ENCODE results near the gene RSPH9. TPM values are rescaled to one million over a fixed set of nuclear protein-coding genes. Genes with fewer than 3 reads are reported as not detected.

The RSPH9 gene
- total RNA-seq, 1 donor from 2014 or later: 0.34 TPM

DNA sequence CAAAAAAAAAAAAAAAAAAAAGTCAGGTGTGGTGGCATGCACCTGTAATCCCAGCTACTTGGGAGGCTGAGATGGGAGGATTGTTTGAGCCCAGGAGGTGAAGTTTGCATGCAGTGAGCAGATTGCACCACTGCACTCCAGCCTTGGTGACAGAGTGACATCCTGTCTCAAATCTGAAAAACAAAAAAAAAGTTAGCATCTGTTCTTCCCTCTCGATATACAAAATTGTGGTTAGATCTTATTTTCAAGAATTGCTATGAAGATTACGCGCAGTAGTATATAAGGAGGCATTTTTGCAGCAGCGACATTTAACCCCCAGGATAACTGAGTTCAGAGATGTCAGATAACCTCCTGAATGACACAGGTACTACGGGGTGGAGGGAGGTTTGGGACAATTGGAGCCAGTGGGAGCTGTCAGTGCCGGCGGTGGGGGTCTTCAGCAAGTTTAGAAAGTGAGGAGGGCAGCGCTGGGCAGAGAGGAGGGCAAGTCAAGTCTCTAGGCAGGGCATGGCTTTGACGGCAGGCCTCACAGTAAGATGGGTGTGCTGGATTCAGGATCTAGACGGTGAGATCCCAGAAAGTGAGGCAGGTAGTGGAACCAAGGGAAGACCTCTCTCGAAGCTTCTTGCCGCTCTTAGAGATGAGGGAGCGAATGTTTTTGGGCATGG is 68.9 kb downstream of the RSPH9 start:
- DNase-seq: no peak

DNA sequence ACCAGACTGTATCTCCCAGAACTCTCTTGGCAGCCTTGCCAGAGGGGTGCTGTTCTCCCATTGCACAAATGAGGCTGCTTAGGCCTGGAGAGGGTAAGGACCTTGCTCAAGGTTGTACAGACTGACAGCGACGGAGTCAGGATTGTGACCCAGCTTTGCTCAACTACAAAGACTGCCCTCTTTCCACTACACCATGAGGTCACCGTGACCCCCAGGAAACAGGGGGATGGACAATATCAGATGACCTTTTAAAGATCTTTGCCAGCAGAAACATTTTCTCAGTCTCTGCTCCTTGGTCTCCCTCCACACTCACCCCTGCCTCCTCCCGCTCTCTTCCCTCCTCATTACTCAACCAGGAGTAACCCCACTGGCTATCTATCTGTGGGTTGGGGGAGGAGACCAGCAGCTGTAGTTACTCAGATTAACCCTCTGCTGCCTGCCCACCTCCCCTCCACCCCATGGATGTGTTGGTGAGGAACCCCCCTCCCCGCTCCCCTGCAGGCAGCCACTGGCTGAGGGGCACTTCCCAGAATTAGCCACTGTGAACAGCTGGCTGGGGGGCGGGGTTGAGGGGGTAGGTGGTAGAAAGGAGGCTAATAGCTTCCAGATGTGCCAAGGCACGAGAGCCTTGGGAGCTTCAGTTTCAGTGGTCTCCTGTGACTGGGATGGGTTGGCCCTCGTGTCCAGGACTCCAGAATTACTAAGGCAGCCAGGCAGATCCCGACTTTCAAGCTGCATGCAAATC is 69.6 kb downstream of the RSPH9 start:
- no peak for DNase-seq

DNA sequence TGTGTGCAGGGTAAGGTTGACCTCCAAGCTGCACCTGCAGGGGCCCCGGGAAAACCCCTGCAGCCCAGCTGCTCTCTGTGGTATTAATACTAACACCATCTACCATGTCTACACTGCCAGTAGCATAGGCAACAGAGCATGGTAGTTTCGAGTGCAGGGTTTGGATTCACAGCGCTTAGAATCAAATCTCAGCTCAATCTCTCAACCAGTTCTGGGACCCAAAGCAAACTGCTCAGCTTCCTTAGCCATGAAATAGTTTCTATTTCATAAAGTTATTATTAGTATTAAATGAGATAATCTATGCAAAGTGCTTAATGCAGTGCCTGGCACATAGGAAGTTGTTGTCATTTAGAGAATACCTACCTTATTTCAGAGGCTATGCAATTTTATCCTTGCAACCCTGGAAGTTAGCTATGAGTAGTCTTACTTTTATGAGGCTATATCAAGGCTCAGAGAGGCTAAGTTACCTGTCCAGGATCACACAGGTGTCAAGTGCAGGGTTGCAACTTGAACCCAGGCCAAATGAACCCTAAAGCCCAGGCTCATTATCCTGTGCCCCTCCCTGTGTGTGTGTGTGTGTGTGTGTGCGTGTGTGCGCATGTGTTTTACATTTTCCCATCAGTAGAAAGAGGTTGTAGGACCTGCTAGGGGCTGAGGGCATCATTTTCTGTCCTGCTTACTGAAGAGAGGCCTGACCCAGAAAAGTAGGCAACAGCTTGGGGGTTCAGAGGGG is 70.4 kb downstream of the RSPH9 start:
- no peak for DNase-seq

DNA sequence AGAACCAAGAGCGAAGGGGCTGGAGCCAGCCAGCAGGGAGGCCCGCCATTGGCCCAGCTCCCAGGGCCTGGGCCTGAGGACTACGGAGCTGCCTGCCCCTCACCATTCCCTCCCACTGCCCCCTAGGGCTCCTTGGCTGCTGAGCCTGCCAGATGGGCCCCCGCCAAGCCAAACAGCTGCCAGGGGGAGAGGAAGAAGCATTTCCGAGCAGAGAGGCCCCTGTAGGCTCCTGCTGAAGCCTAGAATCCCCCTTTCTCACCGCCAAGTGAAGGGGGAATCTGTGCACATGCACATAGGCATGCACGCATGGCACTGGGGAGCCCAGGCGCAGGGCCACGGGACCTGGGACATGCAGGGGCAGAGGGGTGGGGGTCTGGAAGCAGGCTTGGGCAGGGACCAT is 71.3 kb downstream of the RSPH9 start:
- peak; percentile 58 for DNase-seq

DNA sequence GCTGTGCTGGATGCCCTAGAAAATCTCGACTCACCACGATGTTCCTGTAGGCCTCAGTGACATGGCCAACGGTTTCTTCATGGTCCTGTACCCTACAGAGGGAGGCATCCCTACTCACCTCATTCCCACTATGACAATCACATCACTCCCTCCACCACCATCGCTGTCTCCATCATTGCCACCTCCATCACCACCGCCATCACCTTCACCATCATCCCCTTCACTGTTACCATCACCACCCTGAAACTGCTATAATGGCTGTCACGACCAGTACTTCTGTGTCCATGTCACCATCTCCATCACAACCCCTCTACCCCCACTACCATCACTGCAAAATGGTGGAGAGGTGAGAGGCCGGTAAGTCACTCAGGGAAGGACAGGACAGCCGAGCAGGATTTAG is 72.6 kb downstream of the RSPH9 start:
- no peak for DNase-seq

DNA sequence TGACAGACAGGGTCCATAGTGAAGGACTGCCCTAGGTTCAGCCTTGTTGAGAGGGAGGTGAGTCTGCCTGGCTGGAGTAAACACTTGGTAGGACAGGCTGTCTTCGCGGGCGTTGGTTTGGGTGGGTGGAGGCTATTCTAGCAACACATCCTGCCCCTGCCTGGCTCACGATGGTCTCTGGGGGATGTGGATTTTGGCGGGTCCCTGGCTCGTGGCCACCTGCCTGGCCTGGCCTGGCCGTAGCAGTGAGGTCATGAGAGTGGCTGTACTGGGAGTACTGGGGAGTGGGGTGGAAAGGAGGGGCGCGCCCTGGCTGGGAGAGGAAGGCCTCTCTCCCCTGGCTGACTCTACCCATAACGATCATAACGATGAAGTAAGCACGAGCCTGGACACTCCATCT is 73.0 kb downstream of the RSPH9 start:
- no peak for DNase-seq

DNA sequence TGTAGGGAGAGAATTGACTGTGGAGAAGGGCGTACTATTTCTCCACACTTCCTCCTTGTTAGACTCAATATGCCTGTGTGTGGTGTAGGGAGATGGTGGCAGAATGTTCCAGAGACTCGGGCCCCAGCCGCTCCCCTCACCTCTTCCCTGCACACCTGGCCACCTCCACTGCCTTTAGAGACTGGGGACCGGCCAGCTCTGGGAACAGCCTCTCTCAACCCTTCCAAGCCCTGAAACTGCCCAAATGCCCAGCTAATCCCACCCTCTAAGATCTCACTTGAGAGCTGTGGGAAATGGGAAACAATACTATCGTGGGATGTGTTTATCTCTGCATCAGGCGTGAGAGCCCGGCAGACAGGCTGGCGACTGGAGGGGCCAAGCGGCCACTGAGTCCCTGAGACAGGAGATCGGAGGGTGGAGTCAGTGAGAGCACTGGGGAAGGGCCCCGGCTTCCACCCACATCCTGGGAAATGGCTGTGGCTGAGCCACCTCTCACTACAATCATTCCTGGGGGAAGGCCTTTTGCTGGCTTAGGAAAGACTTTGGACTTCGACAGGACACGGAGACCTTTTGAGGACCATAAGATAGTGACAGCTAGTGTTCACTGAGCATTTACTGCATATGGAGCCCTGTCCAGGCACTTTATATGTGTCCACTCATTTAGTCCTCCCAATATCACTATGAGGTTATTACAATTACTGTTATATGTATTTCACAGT is 73.7 kb downstream of the RSPH9 start:
- peak; percentile 15 for DNase-seq

DNA sequence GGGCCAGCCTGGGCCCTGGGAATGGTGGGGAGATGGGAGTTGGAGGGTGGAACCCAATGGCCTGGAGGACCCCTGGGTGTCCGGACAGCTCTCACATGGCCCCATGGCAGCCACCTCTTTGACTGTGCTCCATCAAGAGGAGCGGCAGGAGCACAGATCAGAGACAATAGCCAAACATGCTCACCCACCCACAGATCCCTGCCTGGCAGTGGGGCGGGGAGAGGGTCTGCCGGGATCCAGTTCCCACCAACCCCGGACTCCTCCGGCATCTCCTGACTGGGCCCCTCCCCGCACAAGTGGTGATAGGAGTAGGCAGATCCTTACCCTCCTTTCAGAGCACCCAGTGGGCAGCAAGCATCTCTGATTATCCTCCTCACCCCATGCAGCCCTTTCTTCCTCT is 74.7 kb downstream of the RSPH9 start:
- DNase-seq: no peak

DNA sequence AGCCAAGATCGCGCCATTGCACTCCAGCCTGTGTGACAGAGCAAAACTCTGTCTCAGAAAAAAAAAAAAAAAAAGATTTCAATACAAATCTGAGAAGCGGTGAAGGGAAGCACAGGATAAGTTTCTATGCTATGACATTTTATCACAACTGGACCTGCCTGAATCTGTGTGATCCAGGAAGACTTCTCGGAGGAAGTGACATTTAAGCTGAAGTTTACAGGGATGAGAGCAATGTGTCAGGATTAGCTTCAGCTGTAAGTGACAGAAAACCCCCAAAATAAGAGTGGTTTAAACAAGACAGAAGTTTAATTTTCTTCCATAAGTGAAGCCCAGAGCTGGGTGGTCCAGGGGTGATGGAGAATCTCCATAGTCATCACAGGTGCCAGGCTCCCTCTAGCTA is 76.2 kb downstream of the RSPH9 start:
- DNase-seq: no peak

Other genes starting within 250 kb of the RSPH9 start
- gene ABCC10, start 217.5 kb upstream of the RSPH9 start, total RNA-seq: 19.2 and 22.0 TPM in 2 replicates
- gene DLK2, start 189.5 kb upstream of the RSPH9 start, total RNA-seq: 0.60 and 0.68 TPM in 2 replicates
- 12.6 and 17.9 TPM in 2 replicates for gene TJAP1, start 167.5 kb upstream of the RSPH9 start, total RNA-seq
- gene LRRC73, start 134.7 kb upstream of the RSPH9 start, total RNA-seq: 0.14 and 0.17 TPM in 2 replicates
- 135 and 149 TPM in 2 replicates for gene YIPF3, start 128.1 kb upstream of the RSPH9 start, total RNA-seq
- gene POLR1C, start 127.9 kb upstream of the RSPH9 start, total RNA-seq: 21.3 and 36.2 TPM in 2 replicates
- 27.2 and 30.6 TPM in 2 replicates for gene XPO5, start 69.0 kb upstream of the RSPH9 start, total RNA-seq
- gene POLH, start 68.9 kb upstream of the RSPH9 start, total RNA-seq: 22.5 and 32.3 TPM in 2 replicates
- gene GTPBP2, start 15.8 kb upstream of the RSPH9 start, total RNA-seq: 43.6 and 49.4 TPM in 2 replicates
- 38.5 and 51.9 TPM in 2 replicates for gene MAD2L1BP, start 9.2 kb upstream of the RSPH9 start, total RNA-seq
- gene MRPS18A, start 42.8 kb downstream of the RSPH9 start, total RNA-seq: 44.2 and 57.1 TPM in 2 replicates
- gene VEGFA, start 125.2 kb downstream of the RSPH9 start, total RNA-seq: 5.8 and 10.9 TPM in 2 replicates

All from dermis blood vessel endothelial cell (primary cell).